Lower leg skin (tissue), 3 donors: ENCODE measurements around the gene GNPDA2.

ENCODE experiments used
- CTCF ChIP-seq, 3 donors: fragments of 450-650 bp; IDR thresholded peaks; one replicate each; pipeline ENCODE4 v1.5.1; 2016; ENCODE audit warnings: antibody characterized with exemption in 3 of 3, mild to moderate bottlenecking in 3 of 3, moderate library complexity in 2 of 3
- POLR2A ChIP-seq, 2 donors: fragments of 450-650 bp; IDR thresholded peaks; one replicate each; pipeline ENCODE4 v1.6.1; 2016 to 2017; ENCODE audit warnings: antibody characterized with exemption in 2 of 2, mild to moderate bottlenecking in 1 of 2, moderate library complexity in 1 of 2

- no peak for TF ChIP-seq CTCF (IDR thresholded peaks at IDR 0.05)
- TF ChIP-seq POLR2A (IDR thresholded peaks at IDR 0.05), result no peak
Observed at GRCh38 chr4:44684648-44685047, 41.7 kb downstream of the GNPDA2 start.
